ENCODE results near the gene ZNF236. TPM values are rescaled to one million over a fixed set of nuclear protein-coding genes. Genes with fewer than 3 reads are reported as not detected.

Gene ZNF236
- total and polyA plus RNA-seq, 2 of the 8 experiments (the other 6 are each of a cell fraction or from before 2014, with no cell fraction given), result 6.7 to 14.5 TPM

DNA sequence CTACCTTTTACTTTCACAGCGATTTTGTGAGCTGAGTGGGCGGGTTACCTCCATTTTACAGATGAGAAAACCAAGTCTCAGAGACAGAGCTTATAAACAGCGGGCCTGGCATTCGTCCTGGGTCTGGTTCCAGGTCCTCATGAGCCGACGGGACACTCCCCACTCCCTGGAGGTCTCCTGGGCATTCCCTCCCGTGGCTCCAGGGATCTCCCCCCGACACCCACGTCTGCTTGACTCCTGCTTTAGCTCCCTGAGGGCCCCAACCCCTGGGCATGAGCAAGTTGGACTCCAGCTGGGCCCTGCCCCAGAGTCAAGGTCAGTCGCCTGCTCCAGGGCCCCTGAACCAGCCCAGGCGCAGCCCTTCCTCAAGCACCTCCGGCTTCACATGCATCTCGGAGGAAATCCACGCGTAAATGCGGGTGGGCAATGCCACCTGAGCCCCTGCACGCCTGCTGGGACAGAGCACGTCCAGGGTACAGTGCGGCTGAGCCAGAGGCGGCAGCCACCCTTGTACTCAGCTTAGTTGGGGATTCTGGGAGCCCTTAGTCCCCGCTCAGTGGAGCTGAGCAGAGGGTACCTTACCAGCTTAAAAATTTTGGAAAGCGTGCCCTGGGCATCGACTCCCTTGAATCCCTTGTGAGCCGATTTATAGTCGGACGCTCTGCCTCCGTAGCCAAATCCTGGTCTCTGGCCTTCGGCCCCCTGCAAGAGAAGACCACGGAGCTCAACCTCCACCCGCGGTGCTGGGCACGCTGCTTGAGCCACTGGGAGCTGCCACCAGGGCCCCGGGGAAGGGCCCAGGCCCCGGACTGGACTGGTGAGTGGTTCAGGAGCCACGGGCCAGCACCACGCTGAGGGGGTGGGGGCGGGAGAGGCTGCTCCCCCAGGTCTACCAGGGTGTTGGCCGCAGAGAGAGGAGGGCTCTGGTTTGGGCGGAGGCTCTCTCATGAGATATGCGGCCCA lies 162.1 kb downstream of the ZNF236 start:
- H3K9ac ChIP-seq (replicated peaks in 1 of 4; ENCODE audit: extremely low read depth in 1 of 4, low read depth in 3 of 4, low read length in 3 of 4), result no peak overlapping the region
- no peaks in the 10 kb centered on the region for H3K79me1 ChIP-seq (ENCODE audit: low read depth, low read length)
- H2BK15ac ChIP-seq (ENCODE audit: low read length), result 0 out of 2 replicates have a peak overlapping the region, but pooled peaks have one; percentile 26
- H3K9me3 ChIP-seq (ENCODE audit: insufficient read depth in 2 of 2, low read depth in 1 of 2, low read length in 1 of 2), result no peaks in the 10 kb centered on the region
- no peak overlapping the region for H2AK5ac ChIP-seq (ENCODE audit: low read depth, low read length)
- H3K23ac ChIP-seq (ENCODE audit: insufficient read length), result no peak overlapping the region
- no peak overlapping the region for H2BK120ac ChIP-seq (replicated peaks; ENCODE audit: low read depth, low read length)
- H3K56ac ChIP-seq (replicated peaks; ENCODE audit: insufficient read length, low read depth, low read length), result no peak overlapping the region
- no peak overlapping the region for H4K91ac ChIP-seq (replicated peaks; ENCODE audit: insufficient read length, low read length)
- no peak overlapping the region for H4K5ac ChIP-seq (ENCODE audit: insufficient read length, low read depth, low read length)
- peak in 1 of 2 experiments; percentile 45 for DNase-seq (ENCODE audit: low read depth in 1 of 2, low spot score in 2 of 2)
- no peak overlapping the region for H2BK20ac ChIP-seq (ENCODE audit: low read length)
- H4K8ac ChIP-seq (ENCODE audit: extremely low read depth, insufficient read depth, low read length), result peak overlapping the region; percentile 31
- no peak overlapping the region; the same call in 1 of the 2 replicates for H2BK12ac ChIP-seq (ENCODE audit: low read depth, low read length)
- CTCF ChIA-PET (ENCODE audit: partially characterized antibody), result interaction anchor here (0.6 to 13.3 kb wide), 41 partner anchors 7 to 667 kb away, joined by 3 to 188 read pairs (median 6); no protein-coding TSS in a partner anchor
- H3K14ac ChIP-seq (ENCODE audit: insufficient read length), result no peak overlapping the region
- TF ChIP-seq TCF12 (IDR thresholded peaks at IDR 0.05; ENCODE audit: low read depth, low read length), result no peak
- peak; percentile 56; the same call in 1 of the 2 replicates for TF ChIP-seq KDM1A (IDR thresholded peaks at IDR 0.05; ENCODE audit: borderline replicate concordance, low read length)
- no peak for TF ChIP-seq HDAC6 (IDR thresholded peaks at IDR 0.05; ENCODE audit: low read depth, low read length)
- TF ChIP-seq, protein P1, sequence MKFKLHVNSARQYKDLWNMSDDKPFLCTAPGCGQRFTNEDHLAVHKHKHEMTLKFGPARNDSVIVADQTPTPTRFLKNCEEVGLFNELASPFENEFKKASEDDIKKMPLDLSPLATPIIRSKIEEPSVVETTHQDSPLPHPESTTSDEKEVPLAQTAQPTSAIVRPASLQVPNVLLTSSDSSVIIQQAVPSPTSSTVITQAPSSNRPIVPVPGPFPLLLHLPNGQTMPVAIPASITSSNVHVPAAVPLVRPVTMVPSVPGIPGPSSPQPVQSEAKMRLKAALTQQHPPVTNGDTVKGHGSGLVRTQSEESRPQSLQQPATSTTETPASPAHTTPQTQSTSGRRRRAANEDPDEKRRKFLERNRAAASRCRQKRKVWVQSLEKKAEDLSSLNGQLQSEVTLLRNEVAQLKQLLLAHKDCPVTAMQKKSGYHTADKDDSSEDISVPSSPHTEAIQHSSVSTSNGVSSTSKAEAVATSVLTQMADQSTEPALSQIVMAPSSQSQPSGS (IDR thresholded peaks at IDR 0.05; ENCODE audit: low read length), result no peak
- TF ChIP-seq SRF (IDR thresholded peaks at IDR 0.05; ENCODE audit: low read depth, low read length), result no peak
- TF ChIP-seq BRCA1 (IDR thresholded peaks at IDR 0.05; ENCODE audit: low read depth, low read length), result no peak
- TF ChIP-seq SUZ12 (IDR thresholded peaks at IDR 0.05; ENCODE audit: low read length), result no peak
- no peak overlapping the region; the same call in 1 of the 2 replicates for H3K18ac ChIP-seq (ENCODE audit: extremely low read depth, low read length)
- H3K27me3 ChIP-seq (replicated peaks in 1 of 4; ENCODE audit: control insufficient read depth in 3 of 4, extremely low read depth in 1 of 4, insufficient read depth in 3 of 4, low read length in 3 of 4), result no peaks in the 10 kb centered on the region
- POLR2A ChIA-PET (ENCODE audit: partially characterized antibody), result interaction anchor here (1.1 to 3.6 kb wide), 2 partner anchors 8 to 16 kb away, joined by 3 to 14 read pairs; no protein-coding TSS in a partner anchor
- H3K4me2 ChIP-seq (ENCODE audit: insufficient read depth in 1 of 2, low read depth in 2 of 2, low read length in 2 of 2), result no peak overlapping the region
- no peaks in the 10 kb centered on the region for H3K79me2 ChIP-seq (ENCODE audit: control insufficient read depth in 1 of 2, insufficient read depth in 2 of 2, low read length in 2 of 2)
- H3K4me3 ChIP-seq (ENCODE audit: extremely low read depth in 1 of 4, insufficient read depth in 2 of 4, low read depth in 3 of 4, low read length in 4 of 4), result no peak overlapping the region
- no peak overlapping the region for H2AFZ ChIP-seq (ENCODE audit: low read length)
- no peak overlapping the region for H2BK5ac ChIP-seq (ENCODE audit: low read depth, low read length)
- WGBS, 2 experiments (ENCODE audit: extremely low coverage in 1 of 2, insufficient coverage in 1 of 2, insufficient read length in 1 of 2, insufficient replicate concordance in 2 of 2, low coverage in 1 of 2, low lambda C conversion rate in 2 of 2, missing lambda C conversion rate in 1 of 2), result 90% methylated on average over 34 of the region's 40 CpGs; no CpG with 5 or more reads in 1 of the 2 experiments
- no peak overlapping the region for H3K27ac ChIP-seq (ENCODE audit: low read depth, low read length)
- no peaks in the 10 kb centered on the region for H4K20me1 ChIP-seq (replicated peaks in 1 of 2; ENCODE audit: control insufficient read depth in 1 of 2, insufficient read depth in 2 of 2, low read length in 2 of 2)
- peaks cover 0 to 20% (median 11%) of the 10 kb centered on the region in 4 experiments for H3K4me1 ChIP-seq (replicated peaks in 1 of 4; ENCODE audit: control insufficient read depth in 3 of 4, insufficient read depth in 4 of 4, low read length in 3 of 4)
- H3K36me3 ChIP-seq (ENCODE audit: control insufficient read depth in 2 of 4, insufficient read depth in 4 of 4, low read length in 3 of 4), result no peaks in the 10 kb centered on the region
- no peaks in the 10 kb centered on the region for H3K23me2 ChIP-seq (ENCODE audit: low read depth, low read length)
- H3K4ac ChIP-seq (replicated peaks; ENCODE audit: insufficient read length, low read depth, low read length), result no peak overlapping the region
- no peak for FAIRE-seq

Measured in H1 (cell line).